DMS53 (cell line): ENCODE measurements around the gene SUPT4H1.
A peak's percentile ranks its signal among the peaks of the same experiment; 100 is the strongest.

Experiments used
- DNase-seq: peaks from one replicate; lab custom pipeline; 2025; lab: John Stamatoyannopoulos, UW

The SUPT4H1 gene

GRCh38 chr17:58340405-58340876 lies 11.6 kb downstream of the SUPT4H1 start:
- no peak for DNase-seq

GRCh38 chr17:58339755-58340404 lies 12.1 kb downstream of the SUPT4H1 start:
- DNase-seq = no peak

- no peak for DNase-seq
These were observed 12.9 kb downstream of the SUPT4H1 start for GRCh38 chr17:58338841-58339754.

GRCh38 chr17:58338454-58338840 lies 13.6 kb downstream of the SUPT4H1 start:
- DNase-seq = no peak

- DNase-seq = no peak
These were observed 14.2 kb downstream of the SUPT4H1 start for GRCh38 chr17:58337600-58338453.

GRCh38 chr17:58337210-58337599 lies 14.8 kb downstream of the SUPT4H1 start:
- DNase-seq = no peak

GRCh38 chr17:58336456-58337209 lies 15.4 kb downstream of the SUPT4H1 start:
- no peak for DNase-seq

GRCh38 chr17:58335779-58336455 lies 16.1 kb downstream of the SUPT4H1 start:
- peak; percentile 11 for DNase-seq

- DNase-seq = no peak
These were observed 16.8 kb downstream of the SUPT4H1 start for GRCh38 chr17:58335061-58335731.

GRCh38 chr17:58334661-58335060 lies 17.3 kb downstream of the SUPT4H1 start:
- DNase-seq = no peak

- no peak for DNase-seq
These were observed 17.7 kb downstream of the SUPT4H1 start for GRCh38 chr17:58334256-58334655.

- no peak for DNase-seq
These were observed 18.2 kb downstream of the SUPT4H1 start for GRCh38 chr17:58333736-58334207.

- DNase-seq = no peak
These were observed 18.9 kb downstream of the SUPT4H1 start for GRCh38 chr17:58332778-58333735.

- no peak for DNase-seq
These were observed 19.9 kb downstream of the SUPT4H1 start for GRCh38 chr17:58331815-58332777.

GRCh38 chr17:58330997-58331814 lies 20.8 kb downstream of the SUPT4H1 start:
- no peak for DNase-seq

GRCh38 chr17:58330538-58330996 lies 21.4 kb downstream of the SUPT4H1 start:
- no peak for DNase-seq
